Measurements from ENCODE around the gene MAEA.

MAEA gene

DNA sequence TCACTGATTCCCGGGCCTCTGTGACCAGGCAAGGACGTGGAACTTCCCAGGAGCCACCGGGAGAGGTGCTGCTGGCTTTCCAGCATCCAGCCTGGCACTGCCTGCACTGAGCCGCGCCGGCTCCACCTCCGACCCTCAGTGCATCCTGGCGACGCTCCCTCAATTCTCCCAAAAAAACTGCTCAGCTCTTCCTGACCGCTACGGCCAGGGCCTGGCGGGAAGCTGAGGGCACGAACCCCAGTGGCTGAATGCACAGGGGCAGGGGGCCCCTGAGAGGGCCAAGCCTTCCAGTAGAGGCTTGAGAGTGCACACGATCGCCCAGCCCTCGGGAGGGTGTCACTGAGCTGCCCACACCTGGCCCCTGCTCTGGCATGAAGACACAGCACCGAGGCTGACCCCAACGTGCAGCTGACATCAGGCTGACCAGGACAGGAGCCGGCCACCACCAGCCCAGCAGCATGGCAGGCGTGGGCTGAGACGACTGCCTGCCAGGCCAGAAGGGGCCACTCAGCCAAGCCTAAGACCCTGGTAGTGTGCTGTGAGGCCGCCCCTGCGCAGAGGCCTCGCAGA lies 47.7 kb upstream of the MAEA start:
- Histone ChIP-seq H3K4me1 (peaks cover 3% of the 10 kb centered on the region), H3K4me2 (ENCODE audit: low read length) (no peak overlapping the region), H3K27ac (no peak overlapping the region)

DNA sequence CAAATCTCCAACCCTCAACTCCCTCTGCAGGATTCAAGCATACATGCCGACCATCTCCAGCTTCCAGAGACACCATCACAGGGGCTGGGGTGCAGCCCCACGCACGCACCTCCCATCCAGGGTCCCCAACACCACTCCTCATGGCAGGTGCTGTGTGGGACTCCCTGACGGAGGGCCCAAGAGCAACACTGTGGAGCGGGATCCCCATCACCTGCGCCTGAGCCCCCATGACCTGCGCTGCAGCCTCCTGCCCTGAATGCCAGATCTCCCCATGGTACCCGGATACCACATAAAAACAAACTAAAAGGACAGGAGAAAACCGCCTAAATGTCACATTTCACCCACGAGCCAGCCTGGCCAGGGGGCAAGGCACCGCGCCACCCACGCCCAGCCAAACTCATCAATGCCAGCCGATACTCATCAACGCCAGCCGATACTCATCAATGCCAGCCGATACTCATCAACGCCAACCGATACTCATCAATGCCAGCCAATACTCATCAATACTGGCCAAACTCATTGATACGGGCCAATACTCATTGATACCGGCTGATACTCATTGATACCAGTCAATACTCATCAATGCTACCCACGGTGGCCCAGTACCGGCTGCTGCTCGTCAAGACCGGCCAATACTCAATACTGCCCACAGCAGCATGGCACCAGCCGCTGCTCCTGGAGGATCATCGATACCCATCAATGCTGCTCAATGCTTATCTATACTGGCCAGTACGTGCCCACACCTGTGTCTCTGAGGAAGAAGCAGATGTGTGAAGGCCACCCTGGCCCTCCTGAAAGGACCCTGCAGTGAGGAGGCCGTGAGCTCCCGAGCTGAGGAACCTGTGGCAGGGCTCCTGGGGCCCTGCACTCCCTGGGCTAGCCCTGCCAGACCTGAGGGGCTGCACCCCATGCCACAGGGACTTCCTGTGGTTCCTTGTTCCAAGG lies 46.9 kb upstream of the MAEA start:
- Histone ChIP-seq H3K27me3 (ENCODE audit: control insufficient read depth, insufficient read depth, low read length) (no peaks in the 10 kb centered on the region), H3K4me2 (ENCODE audit: low read length) (no peak overlapping the region), H3K79me2 (peaks cover 74% of the 10 kb centered on the region), H3K4me1 (peaks cover 3% of the 10 kb centered on the region), H3K9me3 (ENCODE audit: control insufficient read depth, low read length) (no peaks in the 10 kb centered on the region), H3K4me3 (ENCODE audit: low read depth, low read length) (no peak overlapping the region), H3K36me3 (ENCODE audit: control insufficient read depth, insufficient read depth, low read length) (no peaks in the 10 kb centered on the region), H3K27ac (no peak overlapping the region), H2AFZ (no peak overlapping the region), H3K9ac (no peak overlapping the region)
- TF ChIP-seq, protein P1, sequence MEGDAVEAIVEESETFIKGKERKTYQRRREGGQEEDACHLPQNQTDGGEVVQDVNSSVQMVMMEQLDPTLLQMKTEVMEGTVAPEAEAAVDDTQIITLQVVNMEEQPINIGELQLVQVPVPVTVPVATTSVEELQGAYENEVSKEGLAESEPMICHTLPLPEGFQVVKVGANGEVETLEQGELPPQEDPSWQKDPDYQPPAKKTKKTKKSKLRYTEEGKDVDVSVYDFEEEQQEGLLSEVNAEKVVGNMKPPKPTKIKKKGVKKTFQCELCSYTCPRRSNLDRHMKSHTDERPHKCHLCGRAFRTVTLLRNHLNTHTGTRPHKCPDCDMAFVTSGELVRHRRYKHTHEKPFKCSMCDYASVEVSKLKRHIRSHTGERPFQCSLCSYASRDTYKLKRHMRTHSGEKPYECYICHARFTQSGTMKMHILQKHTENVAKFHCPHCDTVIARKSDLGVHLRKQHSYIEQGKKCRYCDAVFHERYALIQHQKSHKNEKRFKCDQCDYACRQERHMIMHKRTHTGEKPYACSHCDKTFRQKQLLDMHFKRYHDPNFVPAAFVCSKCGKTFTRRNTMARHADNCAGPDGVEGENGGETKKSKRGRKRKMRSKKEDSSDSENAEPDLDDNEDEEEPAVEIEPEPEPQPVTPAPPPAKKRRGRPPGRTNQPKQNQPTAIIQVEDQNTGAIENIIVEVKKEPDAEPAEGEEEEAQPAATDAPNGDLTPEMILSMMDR (IDR thresholded peaks at IDR 0.05), result no peak

More for the DNA sequence above, 47.7 kb upstream of the MAEA start:
- H3K27me3 ChIP-seq (ENCODE audit: control insufficient read depth, insufficient read depth, low read length), result no peaks in the 10 kb centered on the region
- H3K36me3 ChIP-seq (ENCODE audit: control insufficient read depth, insufficient read depth, low read length), result no peaks in the 10 kb centered on the region
- no peak overlapping the region for H3K4me3 ChIP-seq (ENCODE audit: low read depth, low read length)
- H3K79me2 ChIP-seq, result peaks cover 71% of the 10 kb centered on the region
- TF ChIP-seq, protein P1 (IDR thresholded peaks at IDR 0.05), result no peak
- H3K9ac ChIP-seq, result no peak overlapping the region
- no peak overlapping the region for H2AFZ ChIP-seq
- no peaks in the 10 kb centered on the region for H3K9me3 ChIP-seq (ENCODE audit: control insufficient read depth, low read length)

GRCh38 chr4:1243451-1244080 lies 46.1 kb upstream of the MAEA start:
- Histone ChIP-seq H3K4me1 (peaks cover 3% of the 10 kb centered on the region), H3K27ac (no peak overlapping the region)

DNA sequence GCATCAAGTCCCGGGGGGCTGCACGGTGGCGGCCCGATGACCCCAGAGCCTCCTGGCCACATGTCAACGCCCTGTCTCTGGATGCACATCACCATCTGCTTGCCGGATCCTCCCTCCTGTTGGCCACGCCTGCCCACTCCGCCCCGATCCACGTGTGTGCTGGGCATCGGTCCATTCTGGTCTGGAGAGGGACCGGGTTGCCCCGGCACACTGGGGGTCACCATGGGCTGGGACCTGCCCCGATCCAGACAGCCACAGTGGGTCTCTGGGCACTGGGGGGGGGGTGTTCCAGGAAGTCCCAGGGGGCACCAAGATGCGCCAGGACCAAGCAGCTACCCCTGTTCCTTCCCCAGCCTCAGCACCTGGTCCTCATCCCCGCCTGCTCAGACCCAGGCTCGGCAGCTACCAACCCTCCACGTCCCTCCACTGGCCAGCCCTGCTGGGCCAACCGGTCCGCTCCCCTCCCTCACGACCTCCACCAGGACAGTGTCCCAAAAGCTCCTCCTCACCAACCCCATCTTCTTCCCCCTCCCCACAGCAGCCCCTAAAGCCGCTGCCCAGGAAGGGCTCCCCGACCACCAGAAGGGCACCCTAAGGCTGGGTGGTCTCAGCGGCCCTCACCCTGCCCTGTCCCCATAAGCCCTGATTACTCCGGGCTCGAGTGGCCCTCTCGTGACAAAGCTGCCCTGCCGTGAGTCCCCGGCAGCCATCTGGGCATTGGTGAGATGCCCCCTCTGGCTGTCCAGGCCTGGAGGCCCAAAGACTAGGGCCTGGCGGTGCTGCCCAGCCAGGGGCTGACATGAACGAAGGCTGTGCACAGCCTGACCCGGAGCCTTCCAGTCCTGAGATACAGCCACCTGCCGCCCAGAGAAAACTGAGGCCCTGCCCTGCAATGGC lies 45.4 kb upstream of the MAEA start:
- Histone ChIP-seq H3K27ac (no peak overlapping the region), H3K9me3 (ENCODE audit: control insufficient read depth, low read length) (no peaks in the 10 kb centered on the region), H2AFZ (no peak overlapping the region), H3K4me2 (ENCODE audit: low read length) (no peak overlapping the region), H3K4me3 (ENCODE audit: low read depth, low read length) (no peak overlapping the region), H3K9ac (no peak overlapping the region), H3K27me3 (ENCODE audit: control insufficient read depth, insufficient read depth, low read length) (no peaks in the 10 kb centered on the region), H3K36me3 (ENCODE audit: control insufficient read depth, insufficient read depth, low read length) (no peaks in the 10 kb centered on the region), H3K79me2 (peaks cover 68% of the 10 kb centered on the region), H3K4me1 (peaks cover 3% of the 10 kb centered on the region)
- TF ChIP-seq, protein P1 (IDR thresholded peaks at IDR 0.05), result no peak

More at GRCh38 chr4:1243451-1244080, 46.1 kb upstream of the MAEA start:
- Histone ChIP-seq H3K36me3 (ENCODE audit: control insufficient read depth, insufficient read depth, low read length) (no peaks in the 10 kb centered on the region), H3K9ac (no peak overlapping the region), H3K9me3 (ENCODE audit: control insufficient read depth, low read length) (no peaks in the 10 kb centered on the region), H3K27me3 (ENCODE audit: control insufficient read depth, insufficient read depth, low read length) (no peaks in the 10 kb centered on the region), H3K4me2 (ENCODE audit: low read length) (no peak overlapping the region), H2AFZ (no peak overlapping the region), H3K4me3 (ENCODE audit: low read depth, low read length) (no peak overlapping the region), H3K79me2 (peaks cover 73% of the 10 kb centered on the region)
- TF ChIP-seq, protein P1 (IDR thresholded peaks at IDR 0.05), result no peak
